Measurements from ENCODE around the gene XRCC2. TPM values are rescaled to one million over a fixed set of nuclear protein-coding genes. Genes with fewer than 3 reads are reported as not detected.

Gene XRCC2
- total RNA-seq, 1 experiment from 2014 or later, result 5.2 TPM

DNA sequence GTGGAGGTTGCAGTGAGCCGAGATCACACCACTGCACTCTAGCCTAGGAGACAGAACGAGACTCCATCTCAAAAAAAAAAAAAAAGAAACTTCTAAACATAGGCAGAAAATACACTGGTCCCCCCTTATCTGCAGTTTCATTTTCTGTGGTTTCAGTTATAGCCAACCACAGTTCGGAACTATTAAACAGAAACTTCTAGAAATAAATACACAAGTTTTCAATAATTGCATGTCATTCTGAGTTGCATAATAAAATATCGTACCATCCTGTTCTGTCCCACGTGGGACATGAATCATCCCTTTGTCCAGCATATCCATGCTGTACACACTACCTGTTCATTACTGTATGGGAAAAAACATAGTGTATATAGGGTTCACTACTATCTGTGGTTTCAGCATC, 8.0 kb downstream of the XRCC2 start:
- TF ChIP-seq, protein P1, sequence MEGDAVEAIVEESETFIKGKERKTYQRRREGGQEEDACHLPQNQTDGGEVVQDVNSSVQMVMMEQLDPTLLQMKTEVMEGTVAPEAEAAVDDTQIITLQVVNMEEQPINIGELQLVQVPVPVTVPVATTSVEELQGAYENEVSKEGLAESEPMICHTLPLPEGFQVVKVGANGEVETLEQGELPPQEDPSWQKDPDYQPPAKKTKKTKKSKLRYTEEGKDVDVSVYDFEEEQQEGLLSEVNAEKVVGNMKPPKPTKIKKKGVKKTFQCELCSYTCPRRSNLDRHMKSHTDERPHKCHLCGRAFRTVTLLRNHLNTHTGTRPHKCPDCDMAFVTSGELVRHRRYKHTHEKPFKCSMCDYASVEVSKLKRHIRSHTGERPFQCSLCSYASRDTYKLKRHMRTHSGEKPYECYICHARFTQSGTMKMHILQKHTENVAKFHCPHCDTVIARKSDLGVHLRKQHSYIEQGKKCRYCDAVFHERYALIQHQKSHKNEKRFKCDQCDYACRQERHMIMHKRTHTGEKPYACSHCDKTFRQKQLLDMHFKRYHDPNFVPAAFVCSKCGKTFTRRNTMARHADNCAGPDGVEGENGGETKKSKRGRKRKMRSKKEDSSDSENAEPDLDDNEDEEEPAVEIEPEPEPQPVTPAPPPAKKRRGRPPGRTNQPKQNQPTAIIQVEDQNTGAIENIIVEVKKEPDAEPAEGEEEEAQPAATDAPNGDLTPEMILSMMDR (IDR thresholded peaks at IDR 0.05; ENCODE audit: unreplicated experiment), result no peak
- DNase-seq (ENCODE audit: unreplicated experiment), result peak; percentile 47
- no TSS peak for BruUV-seq (replicated peaks)
- H3K4me1 Mint-ChIP-seq (ENCODE audit: insufficient read depth, unreplicated experiment), result peaks cover 16% of the 10 kb centered on the region
- H3K9me3 Mint-ChIP-seq (ENCODE audit: unreplicated experiment), result no peaks in the 10 kb centered on the region
- ChIA-PET CTCF (no interaction called here), POLR2A (interaction anchor here (1.0 kb wide), 1 partner anchor 204 kb away, joined by 3 read pairs; no protein-coding TSS in a partner anchor)
- H3K27ac Mint-ChIP-seq (ENCODE audit: low read depth, unreplicated experiment), result peak overlapping the region; percentile 71
- H3K27me3 Mint-ChIP-seq (ENCODE audit: insufficient read depth, unreplicated experiment), result no peaks in the 10 kb centered on the region
- no peak overlapping the region for H3K4me3 Mint-ChIP-seq (ENCODE audit: unreplicated experiment)
- no peaks in the 10 kb centered on the region for H3K36me3 Mint-ChIP-seq (ENCODE audit: insufficient read depth, unreplicated experiment)
- intact Hi-C loops (cut with micrococcal nuclease), result no loop called here

DNA sequence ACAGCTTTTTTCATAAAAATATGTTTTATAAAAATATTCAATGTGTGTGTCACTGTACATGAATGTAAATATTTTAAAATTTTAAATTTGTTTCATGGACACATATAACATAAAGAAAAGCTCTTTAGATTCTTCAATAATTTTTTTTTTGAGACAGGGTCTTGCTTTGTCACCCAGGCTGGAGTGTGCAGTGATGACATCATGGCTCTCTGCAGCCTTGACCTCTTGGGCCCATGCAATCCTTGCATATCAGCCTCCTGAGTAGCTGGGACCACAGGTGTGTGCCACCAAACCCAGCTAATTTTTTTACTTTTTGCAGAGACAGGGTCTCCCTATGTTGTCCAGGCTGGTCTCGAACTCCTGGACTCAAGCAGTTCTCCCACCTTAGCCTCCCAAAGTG, 9.9 kb downstream of the XRCC2 start:
- H3K27me3 Mint-ChIP-seq (ENCODE audit: insufficient read depth, unreplicated experiment), result no peaks in the 10 kb centered on the region
- CTCF ChIA-PET, result interaction anchor here (0.6 kb wide), 1 partner anchor 325 kb away, joined by 3 read pairs; no protein-coding TSS in a partner anchor
- no peak overlapping the region for H3K27ac Mint-ChIP-seq (ENCODE audit: low read depth, unreplicated experiment)
- H3K4me3 Mint-ChIP-seq (ENCODE audit: unreplicated experiment), result no peak overlapping the region
- H3K36me3 Mint-ChIP-seq (ENCODE audit: insufficient read depth, unreplicated experiment), result no peaks in the 10 kb centered on the region
- intact Hi-C loops (cut with micrococcal nuclease), result no loop called here
- POLR2A ChIA-PET, result interaction anchor here (1.3 kb wide), 1 partner anchor 8 kb away, joined by 3 read pairs; no protein-coding TSS in a partner anchor
- peaks cover 16% of the 10 kb centered on the region for H3K4me1 Mint-ChIP-seq (ENCODE audit: insufficient read depth, unreplicated experiment)
- no peak for DNase-seq (ENCODE audit: unreplicated experiment)
- no peaks in the 10 kb centered on the region for H3K9me3 Mint-ChIP-seq (ENCODE audit: unreplicated experiment)
- BruUV-seq (replicated peaks), result no TSS peak
- TF ChIP-seq, protein P1 (IDR thresholded peaks at IDR 0.05; ENCODE audit: unreplicated experiment), result no peak

DNA sequence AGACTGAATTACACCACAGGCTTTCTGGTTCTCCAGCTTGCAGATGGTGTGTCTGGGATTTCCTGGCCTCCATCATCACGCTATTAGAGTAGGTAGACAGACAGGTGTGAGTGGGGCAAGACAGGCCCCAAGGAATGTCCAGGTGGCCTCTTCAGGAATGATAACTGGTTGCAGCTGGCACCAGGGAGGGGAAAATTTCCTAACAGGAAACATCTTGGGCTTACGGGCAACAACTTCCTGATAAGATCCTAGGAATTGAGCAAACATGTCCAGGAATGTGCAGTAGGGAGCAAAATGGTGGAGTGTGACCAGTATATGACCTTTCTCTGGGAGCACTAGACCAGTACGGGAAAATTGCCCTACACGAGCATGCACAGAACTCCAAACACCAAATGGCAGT, 11.3 kb downstream of the XRCC2 start:
- TF ChIP-seq, protein P1 (IDR thresholded peaks at IDR 0.05; ENCODE audit: unreplicated experiment), result no peak
- H3K27ac Mint-ChIP-seq (ENCODE audit: low read depth, unreplicated experiment), result no peak overlapping the region
- H3K36me3 Mint-ChIP-seq (ENCODE audit: insufficient read depth, unreplicated experiment), result no peaks in the 10 kb centered on the region
- no TSS peak for BruUV-seq (replicated peaks)
- H3K9me3 Mint-ChIP-seq (ENCODE audit: unreplicated experiment), result no peaks in the 10 kb centered on the region
- H3K27me3 Mint-ChIP-seq (ENCODE audit: insufficient read depth, unreplicated experiment), result no peaks in the 10 kb centered on the region
- H3K4me1 Mint-ChIP-seq (ENCODE audit: insufficient read depth, unreplicated experiment), result peaks cover 16% of the 10 kb centered on the region
- intact Hi-C loops (cut with micrococcal nuclease), result no loop called here
- DNase-seq (ENCODE audit: unreplicated experiment), result peak; percentile 5
- H3K4me3 Mint-ChIP-seq (ENCODE audit: unreplicated experiment), result no peak overlapping the region
- CTCF ChIA-PET, result no interaction called here
- POLR2A ChIA-PET, result no interaction called here

DNA sequence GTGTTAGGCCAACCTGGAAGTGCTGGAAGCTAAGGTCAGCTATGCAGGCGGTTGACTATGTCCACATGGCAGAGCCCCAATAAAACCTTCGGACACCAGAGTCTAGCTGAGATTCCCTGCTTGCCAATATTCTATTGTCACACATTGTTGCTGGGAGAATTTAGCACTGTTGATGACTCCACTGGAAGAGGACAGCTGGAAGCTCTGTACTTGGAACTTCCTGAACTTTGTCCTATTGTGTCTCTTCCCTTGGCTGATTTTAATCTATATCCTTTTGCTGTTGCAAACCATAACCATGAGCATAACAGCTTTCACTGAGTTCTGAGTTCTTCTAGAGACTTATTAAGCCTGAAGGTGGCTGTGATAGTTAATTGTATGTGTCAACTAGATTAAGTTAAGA, 12.0 kb downstream of the XRCC2 start:
- no peak overlapping the region for H3K4me3 Mint-ChIP-seq (ENCODE audit: unreplicated experiment)

More for the DNA sequence above, 12.0 kb downstream of the XRCC2 start:
- intact Hi-C loops (cut with micrococcal nuclease), result no loop called here
- Mint-ChIP-seq H3K27ac (ENCODE audit: low read depth, unreplicated experiment) (no peak overlapping the region), H3K27me3 (ENCODE audit: insufficient read depth, unreplicated experiment) (no peaks in the 10 kb centered on the region), H3K4me1 (ENCODE audit: insufficient read depth, unreplicated experiment) (peaks cover 16% of the 10 kb centered on the region), H3K36me3 (ENCODE audit: insufficient read depth, unreplicated experiment) (no peaks in the 10 kb centered on the region), H3K9me3 (ENCODE audit: unreplicated experiment) (no peaks in the 10 kb centered on the region)
- BruUV-seq (replicated peaks), result no TSS peak
- CTCF ChIA-PET, result no interaction called here
- POLR2A ChIA-PET, result interaction anchor here (0.5 kb wide), 1 partner anchor 325 kb away, joined by 3 read pairs; no protein-coding TSS in a partner anchor
- TF ChIP-seq, protein P1 (IDR thresholded peaks at IDR 0.05; ENCODE audit: unreplicated experiment), result no peak
- no peak for DNase-seq (ENCODE audit: unreplicated experiment)

All from MCF 10A (cell line).